HFFc6 (cell line): Measurements from ENCODE around the gene ANKRD1. TPM values are rescaled to one million over a fixed set of nuclear protein-coding genes. Genes with fewer than 3 reads are reported as not detected.

Experiments
- DNase-seq: peaks from one replicate; pipeline ENCODE4 v3.0.0-alpha.2; 2018
- H3K27ac Mint-ChIP-seq: 2 replicates; pipeline ENCODE4 v1.8.0; 2020; ENCODE audit warnings: mild to moderate bottlenecking, mixed read lengths
- H3K27me3 Mint-ChIP-seq: 2 replicates; pipeline ENCODE4 v1.8.0; 2021; ENCODE audit warnings: mild to moderate bottlenecking, moderate library complexity, mixed read lengths; ENCODE audit not compliant: insufficient read depth
- H3K36me3 Mint-ChIP-seq: 2 replicates; pipeline ENCODE4 v1.8.0; 2021; ENCODE audit warnings: low read depth, mixed read lengths
- H3K4me1 Mint-ChIP-seq: 2 replicates; pipeline ENCODE4 v1.8.0; 2020; ENCODE audit warnings: low read depth, mixed read lengths
- H3K4me3 Mint-ChIP-seq: 2 replicates; pipeline ENCODE4 v1.8.0; 2020; ENCODE audit warnings: mild to moderate bottlenecking, moderate library complexity, mixed read lengths
- H3K9me3 Mint-ChIP-seq: 2 replicates; pipeline ENCODE4 v1.8.0; 2020; ENCODE audit warnings: mild to moderate bottlenecking, mixed read lengths
- long read RNA-seq: library from polyadenylated mRNA; unstranded; transcript quantifications from one replicate; pipeline ENCODE4 v2.0.0, GENCODE V29; 2019
- total RNA-seq, 6 experiments: library from RNA; stranded (reverse); fragmentation: NEBNext Ultra II Directional; extraction: Animal tissue kit (Norgen Biotek cat#: 25700); gene quantifications; 2 replicates in 1 of 6; 3 replicates in 5 of 6; pipeline ENCODE4 v1.2.3, GENCODE V29; 2021
- TF ChIP-seq, protein P1 (sequence below): fragments of 200-600 bp; sonication (generic); IDR thresholded peaks from 2 replicates; pipeline ENCODE4 v1.5.0; 2021; ENCODE audit warnings: antibody characterized with exemption, mild to moderate bottlenecking

The ANKRD1 gene
- 10 to 100 TPM in 2 of 6 experiments, 1 to 10 TPM in 4; 4.9 to 15.8 (median 5.9) TPM for total RNA-seq
- long read RNA-seq, partial matches to known transcripts: 4 of 6 reads
- long read RNA-seq, other reads (novel, unspliced or antisense): 1 of 6 reads

DNA sequence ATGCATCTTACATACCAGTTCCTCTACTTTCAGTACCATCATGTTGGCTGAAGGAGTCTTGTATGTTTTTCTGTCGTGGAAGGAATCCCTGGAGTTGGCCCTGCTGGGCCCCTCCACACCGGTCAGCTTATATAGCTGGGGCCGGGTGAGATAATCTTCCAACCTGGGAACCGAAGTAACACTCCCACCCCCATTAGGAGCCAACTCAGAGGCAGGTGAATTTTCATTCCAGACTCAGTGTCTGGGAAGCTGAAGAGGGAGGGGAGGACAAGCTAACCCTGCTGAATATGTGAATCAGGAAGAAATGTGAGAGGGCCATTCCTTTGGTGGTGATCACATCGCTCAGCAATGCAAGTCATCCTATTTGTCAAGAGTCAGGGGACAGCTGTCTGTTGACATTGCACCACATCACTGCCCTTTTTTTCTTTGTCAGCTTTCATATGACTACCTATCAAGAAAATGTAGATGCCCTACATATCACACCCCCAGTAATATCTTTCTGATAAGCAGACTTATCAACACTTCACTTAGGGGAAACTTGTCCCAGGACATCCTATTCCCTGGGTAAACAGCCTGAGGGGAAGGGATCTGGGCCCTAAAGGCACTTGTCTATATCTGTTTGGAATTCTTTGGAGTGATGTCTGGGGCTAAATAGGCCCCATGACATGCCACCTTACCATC lies at the start of gene ANKRD1:
ANKRD1 (minus strand) TSS at position 102 of the 681 bp plus-strand sequence; CDS start at position 42, 60 bp downstream.
- TF ChIP-seq, protein P1, sequence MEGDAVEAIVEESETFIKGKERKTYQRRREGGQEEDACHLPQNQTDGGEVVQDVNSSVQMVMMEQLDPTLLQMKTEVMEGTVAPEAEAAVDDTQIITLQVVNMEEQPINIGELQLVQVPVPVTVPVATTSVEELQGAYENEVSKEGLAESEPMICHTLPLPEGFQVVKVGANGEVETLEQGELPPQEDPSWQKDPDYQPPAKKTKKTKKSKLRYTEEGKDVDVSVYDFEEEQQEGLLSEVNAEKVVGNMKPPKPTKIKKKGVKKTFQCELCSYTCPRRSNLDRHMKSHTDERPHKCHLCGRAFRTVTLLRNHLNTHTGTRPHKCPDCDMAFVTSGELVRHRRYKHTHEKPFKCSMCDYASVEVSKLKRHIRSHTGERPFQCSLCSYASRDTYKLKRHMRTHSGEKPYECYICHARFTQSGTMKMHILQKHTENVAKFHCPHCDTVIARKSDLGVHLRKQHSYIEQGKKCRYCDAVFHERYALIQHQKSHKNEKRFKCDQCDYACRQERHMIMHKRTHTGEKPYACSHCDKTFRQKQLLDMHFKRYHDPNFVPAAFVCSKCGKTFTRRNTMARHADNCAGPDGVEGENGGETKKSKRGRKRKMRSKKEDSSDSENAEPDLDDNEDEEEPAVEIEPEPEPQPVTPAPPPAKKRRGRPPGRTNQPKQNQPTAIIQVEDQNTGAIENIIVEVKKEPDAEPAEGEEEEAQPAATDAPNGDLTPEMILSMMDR: no peak
- Mint-ChIP-seq H3K36me3 (peaks cover 22% of the 10 kb centered on the region), H3K4me1 (peaks cover 73% of the 10 kb centered on the region), H3K4me3 (peak within 1 kb of the TSS; percentile 65), H3K9me3 (no peaks in the 10 kb centered on the region), H3K27ac (peak within 1 kb of the TSS; percentile 74), H3K27me3 (no peaks in the 10 kb centered on the region)
- peak; percentile 86 for DNase-seq

- TF ChIP-seq, protein P1: peak; percentile 49
- no peaks in the 10 kb centered on the region for H3K9me3 Mint-ChIP-seq
- H3K27ac Mint-ChIP-seq: peak overlapping the region; percentile 85
- H3K36me3 Mint-ChIP-seq: no peaks in the 10 kb centered on the region; the same call in 1 of the 2 replicates
- H3K4me1 Mint-ChIP-seq: peaks cover 58% of the 10 kb centered on the region
- no peaks in the 10 kb centered on the region; the same call in none of the 2 replicates for H3K27me3 Mint-ChIP-seq
- peak overlapping the region; percentile 68 for H3K4me3 Mint-ChIP-seq
- DNase-seq: peak; percentile 79
Observed at GRCh38 chr10:90969947-90970673, 49.2 kb upstream of the ANKRD1 start.

- Mint-ChIP-seq H3K27ac (peak overlapping the region; percentile 85), H3K4me3 (peak overlapping the region; percentile 68), H3K4me1 (peaks cover 67% of the 10 kb centered on the region), H3K9me3 (no peaks in the 10 kb centered on the region), H3K27me3 (no peaks in the 10 kb centered on the region; the same call in none of the 2 replicates), H3K36me3 (no peaks in the 10 kb centered on the region)
- TF ChIP-seq, protein P1: no peak
- no peak for DNase-seq
Observed at GRCh38 chr10:90969121-90969534, 48.2 kb upstream of the ANKRD1 start.

DNA sequence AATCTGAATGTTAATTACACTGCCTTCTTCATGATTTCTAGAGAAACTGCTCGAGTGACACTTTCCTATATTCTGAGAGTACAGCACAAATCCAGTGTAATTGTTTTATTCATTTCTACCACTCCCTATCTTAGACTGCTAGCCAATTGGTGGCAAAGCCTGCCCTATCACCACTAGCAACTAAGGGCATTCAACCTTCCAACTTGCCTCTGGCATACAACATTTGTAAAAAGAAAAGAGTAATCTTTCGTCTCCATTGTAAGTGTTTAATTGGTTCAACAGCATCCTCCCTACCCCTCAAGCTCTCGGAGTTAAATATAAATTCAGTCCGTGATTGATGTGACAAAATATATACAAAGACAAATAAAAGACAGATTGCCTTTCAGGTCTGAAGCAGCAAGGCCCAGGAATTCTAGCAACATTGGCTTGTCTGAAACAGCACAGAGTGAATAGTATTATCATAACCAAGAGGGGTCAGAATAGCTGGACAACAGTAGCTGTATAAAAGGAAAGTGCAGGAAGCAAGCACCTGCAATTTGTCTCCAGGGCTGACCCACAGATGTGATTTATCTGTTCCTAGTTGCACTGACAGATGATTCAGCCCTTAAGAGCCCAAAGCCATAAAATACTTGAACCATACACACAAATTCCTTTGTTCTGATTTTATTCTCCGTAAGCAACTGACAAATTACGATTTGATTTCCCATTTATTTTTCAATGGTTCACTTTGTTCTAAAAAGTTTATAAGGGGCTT lies 47.6 kb upstream of the ANKRD1 start:
- peaks cover 72% of the 10 kb centered on the region for H3K4me1 Mint-ChIP-seq
- H3K4me3 Mint-ChIP-seq: peak overlapping the region; percentile 68
- peak overlapping the region; percentile 85 for H3K27ac Mint-ChIP-seq
- H3K27me3 Mint-ChIP-seq: no peaks in the 10 kb centered on the region; the same call in 1 of the 2 replicates
- TF ChIP-seq, protein P1: no peak; the same call in 1 of the 2 replicates
- H3K36me3 Mint-ChIP-seq: no peaks in the 10 kb centered on the region
- no peaks in the 10 kb centered on the region for H3K9me3 Mint-ChIP-seq
- peak; percentile 86 for DNase-seq

GRCh38 chr10:90967865-90968264 lies 47.0 kb upstream of the ANKRD1 start:
- TF ChIP-seq, protein P1: no peak
- Mint-ChIP-seq H3K4me3 (no peak overlapping the region), H3K4me1 (peaks cover 77% of the 10 kb centered on the region), H3K36me3 (no peaks in the 10 kb centered on the region), H3K9me3 (no peaks in the 10 kb centered on the region), H3K27ac (no peak overlapping the region), H3K27me3 (no peaks in the 10 kb centered on the region; the same call in 1 of the 2 replicates)
- no peak for DNase-seq
